ENCODE results near the gene MAP3K9.

The MAP3K9 gene

GRCh38 chr14:70821584-70822529 is 12.5 kb upstream of the MAP3K9 start:
- peak; percentile 63 for DNase-seq (ENCODE audit: low read depth)

- no peak for DNase-seq (ENCODE audit: low read depth)
Observed at GRCh38 chr14:70816525-70816924, 7.2 kb upstream of the MAP3K9 start.

GRCh38 chr14:70814466-70814865 is 5.2 kb upstream of the MAP3K9 start:
- DNase-seq (ENCODE audit: low read depth), result no peak

GRCh38 chr14:70812124-70812818 is 3.0 kb upstream of the MAP3K9 start:
- no peak for DNase-seq (ENCODE audit: low read depth)

GRCh38 chr14:70811578-70811977 is 2.3 kb upstream of the MAP3K9 start:
- DNase-seq (ENCODE audit: low read depth), result no peak

GRCh38 chr14:70811050-70811449 is 1.7 kb upstream of the MAP3K9 start:
- no peak for DNase-seq (ENCODE audit: low read depth)

GRCh38 chr14:70810621-70811020 is 1.3 kb upstream of the MAP3K9 start:
- DNase-seq (ENCODE audit: low read depth), result no peak

- no peak for DNase-seq (ENCODE audit: low read depth)
Observed at GRCh38 chr14:70808416-70809224, 693 bp downstream of the MAP3K9 start.

GRCh38 chr14:70807898-70808415 is 1.4 kb downstream of the MAP3K9 start:
- DNase-seq (ENCODE audit: low read depth), result peak; percentile 30

GRCh38 chr14:70804556-70805162 is 4.7 kb downstream of the MAP3K9 start:
- peak; percentile 33 for DNase-seq (ENCODE audit: low read depth)

GRCh38 chr14:70803321-70804310 is 5.7 kb downstream of the MAP3K9 start:
- no peak for DNase-seq (ENCODE audit: low read depth)

- no peak for DNase-seq (ENCODE audit: low read depth)
Observed at GRCh38 chr14:70802379-70802778, 6.9 kb downstream of the MAP3K9 start.

- DNase-seq (ENCODE audit: low read depth), result no peak
Observed at GRCh38 chr14:70801836-70802235, 7.5 kb downstream of the MAP3K9 start.

- no peak for DNase-seq (ENCODE audit: low read depth)
Observed at GRCh38 chr14:70796551-70796950, 12.8 kb downstream of the MAP3K9 start.

- DNase-seq (ENCODE audit: low read depth), result no peak
Observed at GRCh38 chr14:70794294-70794693, 15.0 kb downstream of the MAP3K9 start.

GRCh38 chr14:70793637-70794036 is 15.7 kb downstream of the MAP3K9 start:
- DNase-seq (ENCODE audit: low read depth), result no peak

- DNase-seq (ENCODE audit: low read depth), result no peak
Observed at GRCh38 chr14:70792939-70793338, 16.4 kb downstream of the MAP3K9 start.

- DNase-seq (ENCODE audit: low read depth), result no peak
Observed at GRCh38 chr14:70791971-70792370, 17.3 kb downstream of the MAP3K9 start.

GRCh38 chr14:70789961-70790360 is 19.4 kb downstream of the MAP3K9 start:
- no peak for DNase-seq (ENCODE audit: low read depth)

GRCh38 chr14:70789361-70789760 is 20.0 kb downstream of the MAP3K9 start:
- peak; percentile 82 for DNase-seq (ENCODE audit: low read depth)

All from iris pigment epithelial cell (primary cell).